BE2C (cell line): Measurements from ENCODE around the gene COL8A1.

Source experiments
- DNase-seq: peaks from one replicate; pipeline ENCODE4 v3.0.0-alpha.2; 2020
- H3K27me3 ChIP-seq: fragments of 250-450 bp; sonication (Bioruptor Pico); 2 replicates; pipeline ENCODE4 v1.5.1; 2020; ENCODE audit warnings: mild to moderate bottlenecking
- H3K36me3 ChIP-seq: fragments of 250-450 bp; sonication (Bioruptor Pico); 2 replicates; pipeline ENCODE4 v1.5.1; 2020; ENCODE audit warnings: mild to moderate bottlenecking
- H3K4me1 ChIP-seq: fragments of 250-450 bp; sonication (Bioruptor Pico); 2 replicates; pipeline ENCODE4 v1.5.1; 2020
- H3K4me3 ChIP-seq: 2 replicates; pipeline ENCODE4 v1.5.1; 2011; ENCODE audit warnings: low read depth, low read length
- H3K9me3 ChIP-seq: fragments of 250-450 bp; sonication (Bioruptor Pico); 2 replicates; pipeline ENCODE4 v1.5.1; 2020
- TF ChIP-seq, protein P1 (sequence below): IDR thresholded peaks from 2 replicates; pipeline ENCODE4 v1.5.1; 2012; ENCODE audit warnings: mild to moderate bottlenecking, low read depth, low read length

The COL8A1 gene

DNA sequence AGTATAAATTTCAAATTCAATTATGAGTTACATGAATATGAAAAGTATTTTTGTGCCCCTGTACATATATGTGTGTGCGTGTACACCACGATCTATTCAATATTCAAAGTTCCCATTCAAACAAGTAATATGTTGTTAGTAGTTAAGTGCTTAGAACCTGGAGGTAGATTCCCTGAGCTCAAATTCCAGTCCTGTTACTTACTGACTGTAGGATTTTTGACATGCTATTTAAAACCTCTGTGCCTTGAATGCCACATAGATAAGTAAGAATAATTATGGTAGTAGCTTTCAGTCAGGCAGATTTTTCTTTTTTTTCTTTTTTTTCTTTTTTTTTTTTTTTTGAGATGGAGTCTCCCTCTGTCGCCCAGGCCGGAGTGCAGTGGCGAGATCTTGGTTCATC lies 126.0 kb downstream of the COL8A1 start:
- Histone ChIP-seq H3K4me3 (no peak overlapping the region), H3K9me3 (no peaks in the 10 kb centered on the region), H3K4me1 (no peaks in the 10 kb centered on the region), H3K36me3 (no peaks in the 10 kb centered on the region), H3K27me3 (peaks cover 12% of the 10 kb centered on the region)
- TF ChIP-seq, protein P1, sequence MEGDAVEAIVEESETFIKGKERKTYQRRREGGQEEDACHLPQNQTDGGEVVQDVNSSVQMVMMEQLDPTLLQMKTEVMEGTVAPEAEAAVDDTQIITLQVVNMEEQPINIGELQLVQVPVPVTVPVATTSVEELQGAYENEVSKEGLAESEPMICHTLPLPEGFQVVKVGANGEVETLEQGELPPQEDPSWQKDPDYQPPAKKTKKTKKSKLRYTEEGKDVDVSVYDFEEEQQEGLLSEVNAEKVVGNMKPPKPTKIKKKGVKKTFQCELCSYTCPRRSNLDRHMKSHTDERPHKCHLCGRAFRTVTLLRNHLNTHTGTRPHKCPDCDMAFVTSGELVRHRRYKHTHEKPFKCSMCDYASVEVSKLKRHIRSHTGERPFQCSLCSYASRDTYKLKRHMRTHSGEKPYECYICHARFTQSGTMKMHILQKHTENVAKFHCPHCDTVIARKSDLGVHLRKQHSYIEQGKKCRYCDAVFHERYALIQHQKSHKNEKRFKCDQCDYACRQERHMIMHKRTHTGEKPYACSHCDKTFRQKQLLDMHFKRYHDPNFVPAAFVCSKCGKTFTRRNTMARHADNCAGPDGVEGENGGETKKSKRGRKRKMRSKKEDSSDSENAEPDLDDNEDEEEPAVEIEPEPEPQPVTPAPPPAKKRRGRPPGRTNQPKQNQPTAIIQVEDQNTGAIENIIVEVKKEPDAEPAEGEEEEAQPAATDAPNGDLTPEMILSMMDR: no peak
- DNase-seq: no peak

DNA sequence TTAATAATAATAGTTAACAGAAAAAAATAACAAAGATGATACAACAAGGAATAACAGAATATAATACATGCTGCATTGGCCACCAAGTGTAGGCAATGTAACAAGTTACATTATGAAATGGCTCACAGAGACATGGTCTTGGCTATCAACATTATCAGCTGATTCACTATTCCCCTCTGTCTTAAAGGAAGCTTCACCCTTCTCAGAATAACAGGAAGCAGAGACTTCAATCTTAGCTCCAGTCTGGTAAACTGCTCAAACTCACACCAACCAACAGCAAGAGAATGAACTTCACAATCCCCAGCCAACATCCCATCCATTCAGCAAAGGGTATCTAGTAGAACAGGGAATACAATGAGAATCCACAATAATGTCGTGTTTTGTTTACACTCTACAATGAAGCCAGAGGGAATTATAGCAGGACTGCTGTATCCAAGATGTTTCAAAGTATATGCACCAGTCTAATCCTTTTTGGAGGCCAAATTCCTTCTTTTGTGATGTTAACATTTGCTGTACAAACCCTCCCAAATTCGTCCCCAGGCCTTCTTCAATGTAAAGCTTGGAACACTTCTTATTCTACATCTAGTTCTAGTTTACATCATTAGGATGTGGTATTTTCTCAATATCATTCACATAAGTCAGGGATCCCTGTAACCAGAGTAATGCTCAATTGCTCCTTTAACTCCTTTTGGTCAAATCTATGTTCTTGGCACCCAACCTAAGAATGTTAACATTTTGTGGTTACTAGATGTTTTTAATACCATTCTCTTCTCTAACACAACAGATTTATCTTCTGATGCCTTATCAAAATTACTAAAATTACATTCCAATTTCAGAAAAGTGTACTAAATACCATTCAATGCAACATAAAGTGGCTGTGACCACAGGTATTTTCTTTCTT lies 126.9 kb downstream of the COL8A1 start:
- no peaks in the 10 kb centered on the region for H3K36me3 ChIP-seq
- H3K27me3 ChIP-seq: peaks cover 9% of the 10 kb centered on the region
- H3K4me3 ChIP-seq: no peak overlapping the region
- TF ChIP-seq, protein P1: no peak
- no peaks in the 10 kb centered on the region; the same call in 1 of the 2 replicates for H3K9me3 ChIP-seq
- no peak for DNase-seq
- H3K4me1 ChIP-seq: no peaks in the 10 kb centered on the region

DNA sequence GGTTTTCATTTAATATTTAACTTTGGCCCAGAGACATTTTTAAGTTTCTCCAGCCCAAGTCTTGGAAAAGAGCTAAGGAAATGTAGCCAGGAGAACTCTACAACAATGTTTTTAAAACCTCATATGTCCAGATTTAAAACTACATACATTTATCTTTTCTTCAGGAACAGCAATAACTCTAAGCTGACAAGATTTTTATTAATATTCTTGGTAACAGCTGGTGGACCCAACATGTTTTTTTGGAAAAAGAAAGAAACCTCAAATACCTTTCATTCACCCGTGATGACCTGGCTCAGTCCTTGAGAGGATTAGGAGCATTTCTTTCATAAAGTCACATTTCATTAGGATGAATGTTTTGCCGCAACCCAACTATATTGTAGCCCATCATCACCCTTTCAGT lies 128.9 kb downstream of the COL8A1 start:
- no peak for DNase-seq
- H3K36me3 ChIP-seq: no peaks in the 10 kb centered on the region
- TF ChIP-seq, protein P1: no peak
- no peaks in the 10 kb centered on the region for H3K4me1 ChIP-seq
- H3K27me3 ChIP-seq: peaks cover 2% of the 10 kb centered on the region
- no peaks in the 10 kb centered on the region; the same call in 1 of the 2 replicates for H3K9me3 ChIP-seq
- H3K4me3 ChIP-seq: no peak overlapping the region

DNA sequence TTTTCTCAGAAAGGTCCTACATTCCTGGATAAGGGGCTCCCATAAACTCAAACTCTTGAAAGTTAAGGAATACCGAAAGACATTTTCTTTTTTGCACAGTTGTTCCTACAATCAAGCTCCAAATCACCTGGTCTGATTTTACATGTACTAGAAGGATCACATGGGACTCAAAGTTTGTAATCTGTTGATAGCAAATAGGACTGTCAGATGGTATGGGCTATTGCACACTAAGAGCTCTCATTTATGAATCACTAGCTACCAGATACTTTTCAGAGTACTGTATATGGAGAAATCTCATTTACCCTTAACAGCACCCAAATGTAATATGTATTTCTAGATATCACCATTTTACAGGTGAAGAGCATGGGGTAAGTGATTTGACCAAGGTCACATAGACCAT lies 129.7 kb downstream of the COL8A1 start:
- TF ChIP-seq, protein P1: no peak
- H3K36me3 ChIP-seq: no peaks in the 10 kb centered on the region
- no peaks in the 10 kb centered on the region for H3K4me1 ChIP-seq
- no peak overlapping the region for H3K4me3 ChIP-seq
- DNase-seq: no peak
- H3K27me3 ChIP-seq: peaks cover 2% of the 10 kb centered on the region
- no peaks in the 10 kb centered on the region; the same call in 1 of the 2 replicates for H3K9me3 ChIP-seq

DNA sequence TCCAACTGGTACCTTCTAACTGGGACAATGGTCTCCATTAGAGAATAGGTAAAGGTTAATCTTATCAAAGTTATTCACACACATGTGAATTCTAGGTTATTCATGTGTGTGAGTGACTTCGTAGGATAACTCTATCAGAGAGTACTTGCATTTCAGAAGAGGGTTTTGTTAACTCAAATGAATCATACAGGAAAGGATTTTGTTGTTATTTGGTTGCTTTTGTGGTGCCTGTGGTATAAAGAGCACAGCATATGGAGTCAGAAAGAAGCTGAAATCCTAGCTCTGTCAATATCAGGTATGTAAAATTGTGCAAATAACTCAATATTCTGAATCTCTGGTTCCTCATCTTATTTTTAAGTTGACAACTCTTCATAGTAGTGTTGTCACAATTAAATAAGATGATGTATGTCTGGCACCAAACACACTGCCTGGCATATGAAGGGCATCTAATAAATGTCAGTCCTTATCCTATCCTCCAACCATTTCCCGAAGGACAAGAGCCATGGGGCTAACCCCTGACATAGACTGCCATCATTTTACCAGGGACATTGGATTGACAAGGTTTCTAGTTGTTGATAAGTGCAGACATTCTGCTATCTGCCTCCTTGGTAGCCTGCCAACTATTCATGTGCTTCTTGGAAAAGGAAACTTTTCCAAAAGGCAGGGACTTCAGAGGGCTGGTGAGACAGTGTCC lies 130.6 kb downstream of the COL8A1 start:
- H3K4me1 ChIP-seq: no peaks in the 10 kb centered on the region
- no peaks in the 10 kb centered on the region; the same call in 1 of the 2 replicates for H3K9me3 ChIP-seq
- no peak overlapping the region for H3K4me3 ChIP-seq
- no peaks in the 10 kb centered on the region for H3K36me3 ChIP-seq
- peaks cover 2% of the 10 kb centered on the region for H3K27me3 ChIP-seq
- TF ChIP-seq, protein P1: no peak
- DNase-seq: no peak
